ENCODE measurements around the gene CEP112. TPM values are rescaled to one million over a fixed set of nuclear protein-coding genes. Genes with fewer than 3 reads are reported as not detected.

Gene CEP112
- total RNA-seq, 1 donor from 2014 or later = 9.5 TPM

DNA sequence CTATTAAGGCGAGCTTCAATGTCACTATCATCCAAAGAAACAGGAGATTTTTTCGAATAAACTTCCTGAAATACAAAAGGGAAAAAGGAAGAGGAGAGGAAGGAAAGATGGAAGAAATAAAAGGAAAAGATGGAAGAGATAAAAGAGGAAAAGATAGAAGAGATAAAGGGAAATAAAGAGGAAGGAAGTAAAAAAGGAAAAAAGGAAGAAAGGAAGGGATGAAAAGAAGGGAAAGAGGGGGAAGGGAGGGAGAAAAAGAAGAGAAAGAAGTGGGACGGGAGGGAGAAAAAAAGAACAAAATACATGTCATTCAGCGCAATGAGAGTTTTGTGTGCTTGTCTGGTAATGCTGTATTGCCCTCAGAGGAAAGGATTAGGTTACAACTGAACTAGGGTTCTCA is 62.2 kb downstream of the CEP112 start:
- H3K27ac Mint-ChIP-seq (ENCODE audit: unreplicated experiment) = no peak overlapping the region
- no peak overlapping the region for H3K4me3 Mint-ChIP-seq (ENCODE audit: unreplicated experiment)
- H3K27me3 Mint-ChIP-seq (ENCODE audit: unreplicated experiment) = no peaks in the 10 kb centered on the region
- no peak for DNase-seq (ENCODE audit: extremely low spot score, unreplicated experiment)
- H3K9me3 Mint-ChIP-seq (ENCODE audit: unreplicated experiment) = no peaks in the 10 kb centered on the region
- peaks cover 7% of the 10 kb centered on the region for H3K36me3 Mint-ChIP-seq (ENCODE audit: unreplicated experiment)
- TF ChIP-seq, protein P1, sequence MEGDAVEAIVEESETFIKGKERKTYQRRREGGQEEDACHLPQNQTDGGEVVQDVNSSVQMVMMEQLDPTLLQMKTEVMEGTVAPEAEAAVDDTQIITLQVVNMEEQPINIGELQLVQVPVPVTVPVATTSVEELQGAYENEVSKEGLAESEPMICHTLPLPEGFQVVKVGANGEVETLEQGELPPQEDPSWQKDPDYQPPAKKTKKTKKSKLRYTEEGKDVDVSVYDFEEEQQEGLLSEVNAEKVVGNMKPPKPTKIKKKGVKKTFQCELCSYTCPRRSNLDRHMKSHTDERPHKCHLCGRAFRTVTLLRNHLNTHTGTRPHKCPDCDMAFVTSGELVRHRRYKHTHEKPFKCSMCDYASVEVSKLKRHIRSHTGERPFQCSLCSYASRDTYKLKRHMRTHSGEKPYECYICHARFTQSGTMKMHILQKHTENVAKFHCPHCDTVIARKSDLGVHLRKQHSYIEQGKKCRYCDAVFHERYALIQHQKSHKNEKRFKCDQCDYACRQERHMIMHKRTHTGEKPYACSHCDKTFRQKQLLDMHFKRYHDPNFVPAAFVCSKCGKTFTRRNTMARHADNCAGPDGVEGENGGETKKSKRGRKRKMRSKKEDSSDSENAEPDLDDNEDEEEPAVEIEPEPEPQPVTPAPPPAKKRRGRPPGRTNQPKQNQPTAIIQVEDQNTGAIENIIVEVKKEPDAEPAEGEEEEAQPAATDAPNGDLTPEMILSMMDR (IDR thresholded peaks at IDR 0.05) = no peak
- peaks cover 4% of the 10 kb centered on the region for H3K4me1 Mint-ChIP-seq (ENCODE audit: unreplicated experiment)

DNA sequence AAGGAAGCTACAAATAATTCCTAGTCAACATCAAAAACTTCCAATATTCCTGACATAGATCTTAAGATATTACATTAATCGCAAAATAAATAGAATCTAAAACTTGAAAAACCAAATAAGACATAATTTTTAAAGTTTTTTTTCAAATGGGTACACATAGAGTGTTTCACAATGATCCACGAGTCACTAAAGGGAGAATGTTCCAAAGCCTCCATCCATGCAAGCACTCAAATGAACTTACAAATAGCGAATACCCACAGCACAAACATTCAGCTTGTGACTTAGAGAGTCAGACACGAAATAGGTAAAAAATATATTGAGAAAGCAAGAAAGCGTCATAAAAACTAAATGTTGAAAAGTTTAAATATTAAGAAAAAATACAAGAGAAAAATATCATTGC is 65.7 kb downstream of the CEP112 start:
- H3K27me3 Mint-ChIP-seq (ENCODE audit: unreplicated experiment) = no peaks in the 10 kb centered on the region
- TF ChIP-seq, protein P1 (IDR thresholded peaks at IDR 0.05) = no peak
- peaks cover 11% of the 10 kb centered on the region for H3K4me1 Mint-ChIP-seq (ENCODE audit: unreplicated experiment)
- no peak overlapping the region for H3K27ac Mint-ChIP-seq (ENCODE audit: unreplicated experiment)
- no peak for DNase-seq (ENCODE audit: extremely low spot score, unreplicated experiment)
- no peak overlapping the region for H3K4me3 Mint-ChIP-seq (ENCODE audit: unreplicated experiment)
- peaks cover 20% of the 10 kb centered on the region for H3K36me3 Mint-ChIP-seq (ENCODE audit: unreplicated experiment)
- H3K9me3 Mint-ChIP-seq (ENCODE audit: unreplicated experiment) = peaks cover 4% of the 10 kb centered on the region

DNA sequence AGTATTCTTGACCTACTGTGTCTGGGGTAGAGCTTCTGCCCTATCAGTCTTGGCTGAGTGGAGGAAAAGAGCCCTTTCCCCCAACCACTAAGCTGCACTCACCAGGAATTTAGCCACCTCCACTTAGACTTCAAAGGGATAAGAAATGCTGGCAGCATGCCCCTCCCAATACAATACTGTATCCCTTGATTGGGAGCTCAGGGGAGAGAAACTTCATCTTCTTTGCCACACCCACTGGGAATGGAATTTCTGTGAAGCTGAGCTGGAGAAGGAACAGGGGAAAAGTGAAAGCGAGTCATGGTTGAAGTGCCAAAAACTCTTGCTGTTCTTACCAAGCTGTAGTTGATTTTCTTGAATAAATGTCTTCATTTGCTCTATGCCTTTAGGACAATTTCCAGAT is 68.8 kb downstream of the CEP112 start:
- H3K9me3 Mint-ChIP-seq (ENCODE audit: unreplicated experiment) = peaks cover 9% of the 10 kb centered on the region
- H3K4me3 Mint-ChIP-seq (ENCODE audit: unreplicated experiment) = no peak overlapping the region
- no peak for DNase-seq (ENCODE audit: extremely low spot score, unreplicated experiment)

DNA sequence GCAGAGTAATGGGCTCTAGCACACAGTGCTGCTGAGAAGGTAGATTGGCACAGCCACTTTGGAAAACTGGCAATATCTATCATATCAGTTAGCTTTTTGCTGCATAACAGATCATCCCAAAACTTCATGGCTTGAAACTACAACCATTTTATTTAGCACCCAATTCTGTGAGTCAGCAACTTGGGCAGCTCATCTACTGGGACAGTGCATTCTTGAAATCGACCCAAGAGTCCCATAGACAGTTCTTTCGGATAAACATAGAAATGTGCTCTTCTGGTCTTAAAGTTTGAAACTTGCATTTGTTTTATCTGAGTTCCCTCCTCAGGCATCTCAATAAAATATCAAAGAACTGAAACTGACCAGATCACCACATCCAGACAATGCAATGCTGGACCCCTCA is 76.7 kb downstream of the CEP112 start:
- no peak overlapping the region for H3K4me3 Mint-ChIP-seq (ENCODE audit: unreplicated experiment)
- no peaks in the 10 kb centered on the region for H3K27me3 Mint-ChIP-seq (ENCODE audit: unreplicated experiment)
- H3K36me3 Mint-ChIP-seq (ENCODE audit: unreplicated experiment) = peaks cover 9% of the 10 kb centered on the region
- TF ChIP-seq, protein P1 (IDR thresholded peaks at IDR 0.05) = no peak
- H3K9me3 Mint-ChIP-seq (ENCODE audit: unreplicated experiment) = peaks cover 4% of the 10 kb centered on the region
- DNase-seq (ENCODE audit: extremely low spot score, unreplicated experiment) = no peak
- no peak overlapping the region for H3K27ac Mint-ChIP-seq (ENCODE audit: unreplicated experiment)
- no peaks in the 10 kb centered on the region for H3K4me1 Mint-ChIP-seq (ENCODE audit: unreplicated experiment)

More for the DNA sequence above, 68.8 kb downstream of the CEP112 start:
- TF ChIP-seq, protein P1 (IDR thresholded peaks at IDR 0.05) = no peak
- H3K27me3 Mint-ChIP-seq (ENCODE audit: unreplicated experiment) = no peaks in the 10 kb centered on the region
- no peak overlapping the region for H3K27ac Mint-ChIP-seq (ENCODE audit: unreplicated experiment)
- peaks cover 11% of the 10 kb centered on the region for H3K4me1 Mint-ChIP-seq (ENCODE audit: unreplicated experiment)
- H3K36me3 Mint-ChIP-seq (ENCODE audit: unreplicated experiment) = peaks cover 32% of the 10 kb centered on the region

DNA sequence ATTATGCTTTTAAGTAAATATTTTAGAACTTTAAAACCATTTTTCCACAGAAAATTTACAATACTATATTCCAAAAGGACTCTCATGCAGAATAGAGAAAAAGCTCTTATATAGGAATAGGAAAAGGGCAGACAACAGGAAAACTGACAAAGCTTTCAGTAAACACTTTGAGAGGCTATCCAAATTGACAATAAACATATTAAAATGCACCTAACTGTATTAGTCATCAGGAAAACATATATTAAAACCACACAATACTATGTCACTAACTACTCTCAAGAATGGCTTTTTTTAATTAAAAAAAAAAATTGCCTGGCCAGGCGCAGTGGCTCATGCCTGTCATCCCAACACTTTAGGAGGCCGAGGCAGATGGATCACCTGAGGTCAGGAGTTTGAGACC is 77.3 kb downstream of the CEP112 start:
- Mint-ChIP-seq H3K27me3 (ENCODE audit: unreplicated experiment) (no peaks in the 10 kb centered on the region), H3K36me3 (ENCODE audit: unreplicated experiment) (peaks cover 5% of the 10 kb centered on the region)
- TF ChIP-seq, protein P1 (IDR thresholded peaks at IDR 0.05) = no peak

More for the DNA sequence above, 77.3 kb downstream of the CEP112 start:
- H3K4me1 Mint-ChIP-seq (ENCODE audit: unreplicated experiment) = no peaks in the 10 kb centered on the region
- no peak overlapping the region for H3K4me3 Mint-ChIP-seq (ENCODE audit: unreplicated experiment)
- no peak overlapping the region for H3K27ac Mint-ChIP-seq (ENCODE audit: unreplicated experiment)
- no peak for DNase-seq (ENCODE audit: extremely low spot score, unreplicated experiment)
- peaks cover 4% of the 10 kb centered on the region for H3K9me3 Mint-ChIP-seq (ENCODE audit: unreplicated experiment)

All from osteocyte (in vitro differentiated cells).